ENCODE data around the gene OR5P2. TPM values are rescaled to one million over a fixed set of nuclear protein-coding genes. Genes with fewer than 3 reads are reported as not detected.

The OR5P2 gene
- total and polyA plus RNA-seq, 2 of the 8 experiments (the other 6 are each of a cell fraction or from before 2014, with no cell fraction given): 0.08 TPM; not detected in 1

GRCh38 chr11:7846003-7846402, 49.3 kb upstream of the OR5P2 start:
- H2BK20ac ChIP-seq (ENCODE audit: low read length): no peak overlapping the region
- no peak overlapping the region for H3K4me2 ChIP-seq (ENCODE audit: insufficient read depth in 1 of 2, low read depth in 2 of 2, low read length in 2 of 2)
- FAIRE-seq: no peak
- DNase-seq (ENCODE audit: low read depth in 1 of 2, low spot score in 2 of 2): no peak
- H3K27ac ChIP-seq (ENCODE audit: low read depth, low read length): no peak overlapping the region
- H4K8ac ChIP-seq (ENCODE audit: extremely low read depth, insufficient read depth, low read length): no peak overlapping the region
- no peak overlapping the region for H3K9ac ChIP-seq (replicated peaks in 1 of 4; ENCODE audit: extremely low read depth in 1 of 4, low read depth in 3 of 4, low read length in 3 of 4)
- H2BK12ac ChIP-seq (ENCODE audit: low read depth, low read length): no peak overlapping the region
- no peak overlapping the region for H3K14ac ChIP-seq (ENCODE audit: insufficient read length)
- H2BK5ac ChIP-seq (ENCODE audit: low read depth, low read length): no peak overlapping the region
- no peak overlapping the region for H3K4ac ChIP-seq (replicated peaks; ENCODE audit: insufficient read length, low read depth, low read length)
- H3K18ac ChIP-seq (ENCODE audit: extremely low read depth, low read length): no peak overlapping the region
- H2AFZ ChIP-seq (ENCODE audit: low read length): no peak overlapping the region
- no peak overlapping the region for H3K23ac ChIP-seq (ENCODE audit: insufficient read length)
- H4K20me1 ChIP-seq (replicated peaks in 1 of 2; ENCODE audit: control insufficient read depth in 1 of 2, insufficient read depth in 2 of 2, low read length in 2 of 2): no peaks in the 10 kb centered on the region
- H3K4me3 ChIP-seq (ENCODE audit: extremely low read depth in 1 of 4, insufficient read depth in 2 of 4, low read depth in 3 of 4, low read length in 4 of 4): no peak overlapping the region
- ChIA-PET POLR2A (ENCODE audit: partially characterized antibody) (no interaction called here), CTCF (ENCODE audit: partially characterized antibody) (interaction anchor here (0.9 to 1.1 kb wide), 2 partner anchors 11 to 46 kb away, joined by 3 to 5 read pairs; no protein-coding TSS in a partner anchor)
- no peak for TF ChIP-seq JUN (IDR thresholded peaks at IDR 0.05; ENCODE audit: low read depth, low read length)
- TF ChIP-seq POLR2A (IDR thresholded peaks at IDR 0.05; ENCODE audit: control extremely low read depth in 1 of 2, low read depth in 2 of 2, low read length in 2 of 2): no peak
- TF ChIP-seq NRF1 (IDR thresholded peaks at IDR 0.05; ENCODE audit: low read depth, low read length): no peak
- TF ChIP-seq BCL11A (IDR thresholded peaks at IDR 0.05; ENCODE audit: low read depth in 2 of 2, low read length in 2 of 2): no peak
- no peak for TF ChIP-seq SIRT6 (IDR thresholded peaks at IDR 0.05; ENCODE audit: low read length)
- no peak for TF ChIP-seq MAFK (IDR thresholded peaks at IDR 0.05; ENCODE audit: low read depth, low read length)
- no peak for TF ChIP-seq SRF (IDR thresholded peaks at IDR 0.05; ENCODE audit: low read depth, low read length)
- TF ChIP-seq KDM4A (IDR thresholded peaks at IDR 0.05; ENCODE audit: low read depth, low read length, severe bottlenecking): no peak
- TF ChIP-seq SP4 (IDR thresholded peaks at IDR 0.05; ENCODE audit: low read length): no peak
- TF ChIP-seq CBX5 (IDR thresholded peaks at IDR 0.05; ENCODE audit: low read depth, low read length): no peak
- TF ChIP-seq BACH1 (IDR thresholded peaks at IDR 0.05; ENCODE audit: low read length): no peak
- TF ChIP-seq PHF8 (conservative IDR thresholded peaks at IDR 0.05; ENCODE audit: low read depth, low read length): no peak
- 0 out of 7 replicates have a peak, but pooled peaks cover 0 to 5% (median 0%) of the 10 kb centered on the region in 4 experiments for H3K4me1 ChIP-seq (replicated peaks in 1 of 4; ENCODE audit: control insufficient read depth in 3 of 4, insufficient read depth in 4 of 4, low read length in 3 of 4)
- no peaks in the 10 kb centered on the region for H3K79me2 ChIP-seq (ENCODE audit: control insufficient read depth in 1 of 2, insufficient read depth in 2 of 2, low read length in 2 of 2)
- no peak overlapping the region for H3K56ac ChIP-seq (replicated peaks; ENCODE audit: insufficient read length, low read depth, low read length)
- H4K5ac ChIP-seq (ENCODE audit: insufficient read length, low read depth, low read length): no peak overlapping the region
- no peak overlapping the region for H2BK120ac ChIP-seq (replicated peaks; ENCODE audit: low read depth, low read length)
- H3K79me1 ChIP-seq (ENCODE audit: low read depth, low read length): no peaks in the 10 kb centered on the region
- H3K27me3 ChIP-seq (replicated peaks in 1 of 4; ENCODE audit: control insufficient read depth in 3 of 4, extremely low read depth in 1 of 4, insufficient read depth in 3 of 4, low read length in 3 of 4): no peaks in the 10 kb centered on the region
- no peaks in the 10 kb centered on the region for H3K36me3 ChIP-seq (ENCODE audit: control insufficient read depth in 2 of 4, insufficient read depth in 4 of 4, low read length in 3 of 4)
- no peaks in the 10 kb centered on the region for H3K23me2 ChIP-seq (ENCODE audit: low read depth, low read length)
- WGBS, 2 experiments (ENCODE audit: extremely low coverage in 1 of 2, insufficient coverage in 1 of 2, insufficient read length in 1 of 2, insufficient replicate concordance in 2 of 2, low coverage in 1 of 2, low lambda C conversion rate in 2 of 2, missing lambda C conversion rate in 1 of 2): 94% methylated on average over 3 of the region's 3 CpGs; no CpG with 5 or more reads in 1 of the 2 experiments
- no peak overlapping the region for H2AK5ac ChIP-seq (ENCODE audit: low read depth, low read length)
- H2BK15ac ChIP-seq (ENCODE audit: low read length): no peak overlapping the region
- no peaks in the 10 kb centered on the region for H3K9me3 ChIP-seq (ENCODE audit: insufficient read depth in 2 of 2, low read depth in 1 of 2, low read length in 1 of 2)
- no peak overlapping the region for H4K91ac ChIP-seq (replicated peaks; ENCODE audit: insufficient read length, low read length)
